ENCODE results near the gene APC.
"Not testable (repeated sequence)": the region's sequence is repeated elsewhere in the genome, so short reads cannot be mapped to it uniquely, and the experiment has no call there.

APC gene

DNA sequence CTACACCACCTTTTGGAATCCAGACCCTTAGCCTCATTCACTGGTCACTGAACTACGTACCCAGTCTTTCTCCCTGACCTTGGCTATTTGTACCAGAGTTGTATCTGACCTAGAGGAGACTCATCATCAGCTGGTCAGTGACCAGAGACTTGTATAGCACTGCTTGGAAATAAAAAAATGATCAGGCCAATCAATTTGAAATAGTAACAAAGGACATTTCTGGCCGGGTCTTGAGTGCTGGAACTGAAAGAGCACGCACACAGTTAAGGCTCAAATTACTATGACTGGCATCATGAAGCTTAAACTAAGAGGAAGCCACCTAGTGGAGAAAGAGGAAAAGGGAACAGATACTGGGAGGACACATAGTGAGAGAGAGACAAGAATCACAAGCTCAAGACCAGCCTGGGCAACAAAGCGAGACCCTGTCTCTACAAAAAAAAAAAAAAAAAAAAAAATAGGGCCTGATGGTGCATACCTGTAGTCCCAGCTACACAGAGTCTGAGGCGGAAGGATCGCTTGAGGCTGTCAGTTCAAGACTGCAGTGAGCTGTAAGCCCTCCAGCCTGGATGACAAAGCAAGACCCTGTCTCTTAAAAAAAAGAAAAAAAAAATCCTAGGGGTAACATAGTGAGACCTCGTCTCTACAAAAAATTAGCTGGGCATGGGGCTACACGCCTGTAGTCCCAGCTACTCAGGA is 110.6 kb downstream of the APC start:
- no peak for DNase-seq (ENCODE audit: extremely low read depth in 1 of 2, low read depth in 1 of 2)

DNA sequence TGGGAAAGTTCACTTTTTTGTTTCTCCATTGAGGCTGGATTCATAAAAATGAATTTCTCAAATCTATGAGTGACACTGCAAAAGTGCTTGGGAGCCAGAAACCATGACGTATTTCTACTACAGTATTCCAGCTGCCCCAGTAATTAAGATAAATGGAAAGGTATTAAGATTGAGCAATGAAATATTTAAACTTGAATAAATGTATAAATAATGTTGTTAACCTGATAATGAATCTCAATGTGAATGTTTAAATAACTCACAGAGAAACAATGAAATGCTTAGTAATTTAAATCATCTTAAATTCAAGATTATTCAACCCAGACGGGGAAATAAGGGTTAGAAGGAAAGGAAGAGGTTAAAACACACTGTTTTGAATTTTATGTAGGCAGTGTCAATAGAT is 112.2 kb downstream of the APC start:
- DNase-seq (ENCODE audit: extremely low read depth in 1 of 2, low read depth in 1 of 2) = no peak

DNA sequence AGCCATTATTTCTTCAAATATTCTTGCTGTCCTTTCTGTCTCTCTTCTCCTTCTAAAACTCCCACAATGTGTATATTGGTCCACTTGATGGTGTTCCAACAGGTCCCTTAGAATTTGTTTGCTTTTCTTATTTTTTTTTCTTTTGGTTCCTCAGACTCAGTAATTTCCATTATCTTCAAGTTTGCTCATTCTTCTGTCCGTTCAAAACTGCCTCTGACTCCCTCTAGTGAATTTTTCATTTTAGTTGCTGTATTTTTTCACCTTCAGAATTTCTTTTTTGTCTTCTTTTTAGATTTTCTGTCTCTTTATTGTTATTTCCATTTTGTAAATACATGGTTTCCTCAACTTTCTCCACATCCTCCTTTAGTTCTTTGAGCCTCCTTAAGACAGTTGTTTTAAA is 117.0 kb downstream of the APC start:
- DNase-seq (ENCODE audit: extremely low read depth in 1 of 2, low read depth in 1 of 2) = no peak

DNA sequence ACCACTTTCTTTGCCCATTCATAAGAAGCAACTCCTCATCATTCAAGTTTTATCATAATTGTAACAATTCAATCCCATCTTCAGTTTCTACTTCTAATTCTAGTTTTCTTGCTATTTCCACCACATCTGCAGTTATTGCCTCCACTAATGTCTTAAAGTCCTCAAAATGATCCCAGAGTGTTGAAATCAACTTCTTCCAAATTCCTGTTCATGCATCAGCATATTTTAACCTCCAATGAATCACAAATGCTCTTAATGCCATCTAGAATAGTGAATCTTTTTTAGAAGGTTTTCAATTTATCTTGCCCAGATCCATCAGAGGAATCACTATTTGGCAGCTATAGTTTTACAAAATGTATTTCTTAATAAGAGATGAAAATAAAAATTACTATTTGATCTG is 120.2 kb downstream of the APC start:
- DNase-seq (ENCODE audit: extremely low read depth in 1 of 2, low read depth in 1 of 2) = no peak

DNA sequence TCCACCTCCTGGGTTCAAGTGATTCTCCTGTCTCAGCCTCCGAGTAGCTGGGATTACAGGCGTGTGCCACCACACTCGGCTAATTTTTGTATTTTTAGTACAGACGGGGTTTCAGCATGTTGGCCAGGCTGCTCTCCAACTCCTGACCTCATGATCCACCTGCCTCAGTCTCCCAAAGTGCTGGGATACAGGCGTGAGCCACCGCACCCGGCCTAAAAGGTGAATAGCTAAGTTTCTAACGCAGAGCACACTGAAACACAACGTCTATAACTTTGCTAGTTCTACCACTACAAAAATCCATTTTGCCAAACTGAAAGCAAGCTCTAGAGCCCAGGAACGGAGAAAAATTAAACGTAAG is 122.9 kb downstream of the APC start:
- not testable (repeated sequence) for DNase-seq (ENCODE audit: extremely low read depth in 1 of 2, low read depth in 1 of 2)

DNA sequence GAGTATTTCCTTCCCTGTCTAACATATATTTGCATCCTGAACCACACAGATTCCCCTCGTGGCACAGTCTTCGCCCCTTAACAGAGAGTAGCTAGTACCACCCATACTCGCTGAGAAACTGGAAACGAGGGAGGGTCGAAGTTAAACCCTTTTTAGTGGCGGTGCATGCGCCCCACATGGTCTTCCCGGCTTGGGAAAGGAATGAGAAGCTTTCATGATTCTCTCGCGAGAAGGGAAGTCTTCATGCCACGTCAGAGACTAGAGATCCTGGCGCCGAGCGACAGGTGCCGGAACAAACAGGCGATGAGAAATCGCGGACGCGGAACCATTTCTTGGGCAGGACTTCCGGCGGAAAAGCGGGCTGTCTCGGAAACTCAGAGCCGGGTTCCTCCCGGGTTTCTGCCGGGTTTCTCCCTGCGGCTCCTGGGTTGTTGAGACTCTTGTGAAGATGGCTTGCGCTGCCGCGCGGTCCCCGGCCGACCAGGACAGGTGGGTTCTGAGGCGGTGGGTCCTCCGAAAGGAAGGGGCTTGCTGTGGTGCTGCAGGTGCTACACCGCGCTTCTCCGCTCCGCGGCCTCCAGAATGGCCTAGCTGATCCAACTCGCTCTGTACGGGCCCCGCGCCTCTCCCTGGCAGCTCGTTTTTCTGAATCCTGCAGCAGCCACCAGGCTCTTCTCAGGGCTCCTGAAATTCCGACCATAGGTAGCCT is 123.4 kb downstream of the APC start, which contains the start of gene SRP19:
Gene SRP19 (plus strand): TSS at position 359 of the 709 bp plus-strand sequence. CDS start 90 bp downstream, at position 449.
- peak; percentile 77 to 85 for DNase-seq (ENCODE audit: extremely low read depth in 1 of 2, low read depth in 1 of 2)

DNA sequence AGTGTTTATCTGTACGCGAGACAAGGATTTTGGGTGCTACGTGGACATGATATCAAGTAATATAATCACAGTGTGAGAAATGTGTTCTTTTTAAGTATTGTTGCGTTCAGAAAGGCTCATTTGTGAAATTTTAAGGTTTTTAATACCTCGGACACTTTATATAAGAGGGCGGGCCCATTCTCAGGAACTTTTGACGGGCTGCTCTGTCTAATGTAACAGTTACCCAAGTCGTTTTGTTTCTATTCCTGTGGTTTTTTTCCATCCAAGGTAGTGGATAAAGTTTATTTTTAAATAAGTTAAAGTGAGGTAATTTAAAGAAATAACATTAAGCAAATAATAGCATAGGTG is 123.9 kb downstream of the APC start:
- no peak for DNase-seq (ENCODE audit: extremely low read depth in 1 of 2, low read depth in 1 of 2)

DNA sequence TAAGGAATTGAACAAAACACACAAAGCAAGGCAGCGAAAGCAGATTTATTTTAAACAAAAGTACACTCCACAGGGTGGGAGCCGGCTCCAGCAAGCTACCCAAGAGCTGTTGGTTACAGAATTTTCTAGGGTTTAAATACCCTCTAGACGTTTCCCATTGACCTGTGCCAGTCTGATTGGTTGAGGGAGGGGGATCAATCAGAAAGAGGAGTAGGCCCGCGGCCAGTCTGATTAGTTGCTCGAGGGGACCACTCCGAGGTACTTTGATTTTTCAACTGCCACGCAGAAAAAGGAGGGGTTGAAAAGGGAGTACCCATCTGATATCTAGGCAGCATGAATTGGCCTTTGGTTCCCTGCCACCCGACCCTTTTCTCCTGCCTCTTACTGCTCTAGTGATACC is 124.4 kb downstream of the APC start:
- DNase-seq (ENCODE audit: extremely low read depth in 1 of 2, low read depth in 1 of 2) = no peak

DNA sequence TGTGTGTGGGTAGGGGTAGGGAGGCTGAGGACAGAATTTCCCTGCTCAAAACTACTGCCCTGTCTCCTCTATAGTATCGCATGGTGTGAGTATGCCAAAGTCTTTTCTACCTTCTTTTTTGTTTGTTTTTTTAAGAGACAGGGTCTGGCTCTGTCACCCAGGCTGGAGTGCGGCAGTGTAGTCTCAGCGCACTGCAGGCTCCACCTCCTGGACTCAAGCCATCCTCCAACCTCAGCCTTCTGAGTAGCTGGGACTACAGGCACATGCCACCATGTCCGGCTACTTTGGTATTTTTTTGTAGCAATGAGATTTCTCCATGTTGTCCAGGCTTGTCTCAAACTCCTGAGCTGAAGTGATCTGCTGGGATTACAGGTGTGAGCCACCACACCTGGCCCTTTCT is 125.9 kb downstream of the APC start:
- DNase-seq (ENCODE audit: extremely low read depth in 1 of 2, low read depth in 1 of 2) = no peak

DNA sequence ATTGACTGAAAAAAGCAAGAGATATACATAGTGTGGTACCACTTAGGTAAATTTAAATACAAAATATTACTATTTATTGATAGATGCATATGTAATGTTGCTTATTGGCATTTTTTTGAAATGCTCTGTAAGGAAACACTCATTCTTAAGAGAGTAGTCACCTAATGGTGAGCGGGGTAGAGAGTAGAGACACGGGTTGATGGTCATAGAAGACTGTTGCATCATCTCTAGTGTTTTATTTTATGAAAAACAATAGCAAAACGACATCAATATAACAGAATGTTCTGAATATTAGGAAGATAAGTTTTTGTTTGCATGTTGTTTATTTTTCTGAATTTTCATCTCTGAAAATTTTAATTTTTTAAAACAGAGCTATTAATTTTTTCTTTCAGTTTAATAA is 127.4 kb downstream of the APC start:
- no peak for DNase-seq (ENCODE audit: extremely low read depth in 1 of 2, low read depth in 1 of 2)

DNA sequence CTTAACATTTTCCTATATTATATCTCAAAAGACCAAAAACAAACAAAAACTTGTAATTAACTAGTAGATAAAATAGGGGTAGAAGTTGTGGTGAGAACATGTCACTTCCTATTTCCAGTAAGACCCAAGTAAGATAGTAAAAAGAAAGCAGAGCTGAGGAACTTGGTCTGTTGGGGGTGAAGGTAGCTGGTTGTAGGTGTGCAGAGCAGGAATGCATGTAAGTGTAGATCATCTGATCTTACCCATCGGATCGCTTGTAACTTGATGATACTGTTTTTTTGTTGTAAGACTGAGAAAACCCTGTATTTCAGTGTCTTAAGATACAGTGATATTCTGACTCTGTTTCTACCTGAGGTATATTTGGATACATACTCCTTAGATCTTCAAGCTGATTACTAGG is 129.1 kb downstream of the APC start:
- DNase-seq (ENCODE audit: extremely low read depth in 1 of 2, low read depth in 1 of 2) = no peak

DNA sequence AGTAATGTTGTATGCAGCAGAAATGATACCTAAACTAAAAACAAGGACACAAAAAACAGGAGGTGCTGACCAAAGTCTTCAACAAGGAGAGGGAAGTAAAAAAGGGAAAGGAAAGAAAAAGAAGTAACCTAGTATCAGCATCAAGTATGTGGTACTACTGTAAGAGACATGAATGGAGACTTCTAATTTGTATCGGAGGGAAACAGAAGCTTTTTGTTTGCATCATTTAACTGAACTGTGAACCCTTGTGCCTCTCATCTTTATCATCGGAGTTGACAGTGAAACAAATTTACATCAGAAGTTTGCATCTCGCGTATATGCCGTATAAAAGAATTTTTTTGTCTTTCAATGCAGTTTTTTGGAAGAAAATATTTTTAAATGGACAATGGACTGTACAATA is 129.7 kb downstream of the APC start:
- DNase-seq (ENCODE audit: extremely low read depth in 1 of 2, low read depth in 1 of 2) = no peak

DNA sequence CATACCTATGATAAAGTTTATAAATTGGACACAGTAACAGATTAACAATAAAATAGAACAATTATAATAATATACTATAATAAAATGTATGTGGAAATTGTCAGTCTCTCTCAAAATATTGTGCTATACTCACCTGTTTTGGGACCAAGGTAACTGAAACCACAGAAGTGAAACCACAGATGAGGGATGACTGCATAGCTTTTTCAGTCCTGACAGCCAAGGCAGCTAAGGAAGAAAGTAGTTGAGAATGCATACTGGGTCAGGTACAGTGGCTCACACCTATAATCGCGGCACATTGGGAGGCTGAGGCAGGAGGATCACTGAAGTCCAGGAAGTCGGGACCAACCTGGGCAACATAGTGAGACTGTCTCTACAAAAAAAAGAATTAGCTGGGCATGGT is 132.3 kb downstream of the APC start:
- DNase-seq (ENCODE audit: extremely low read depth in 1 of 2, low read depth in 1 of 2) = no peak

DNA sequence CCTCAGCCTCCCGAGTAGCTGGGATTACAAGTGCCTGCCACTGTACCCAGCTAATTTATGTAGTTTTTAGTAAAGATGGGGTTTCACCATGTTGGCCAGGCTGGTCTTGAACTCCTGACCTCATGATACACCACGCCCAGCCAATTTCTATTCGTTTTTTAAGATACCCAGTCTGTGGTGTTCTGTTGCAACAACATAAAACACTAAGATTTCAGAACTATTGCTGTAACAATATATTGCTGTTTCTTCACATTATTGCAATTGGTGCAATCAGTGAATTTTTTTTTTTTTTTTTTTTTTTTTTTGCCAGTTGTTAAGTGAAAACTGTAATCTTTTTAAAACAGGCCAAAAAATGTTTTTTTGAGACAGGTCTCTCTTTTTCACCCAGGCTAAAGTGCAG is 133.3 kb downstream of the APC start:
- DNase-seq (ENCODE audit: extremely low read depth in 1 of 2, low read depth in 1 of 2) = no peak

DNA sequence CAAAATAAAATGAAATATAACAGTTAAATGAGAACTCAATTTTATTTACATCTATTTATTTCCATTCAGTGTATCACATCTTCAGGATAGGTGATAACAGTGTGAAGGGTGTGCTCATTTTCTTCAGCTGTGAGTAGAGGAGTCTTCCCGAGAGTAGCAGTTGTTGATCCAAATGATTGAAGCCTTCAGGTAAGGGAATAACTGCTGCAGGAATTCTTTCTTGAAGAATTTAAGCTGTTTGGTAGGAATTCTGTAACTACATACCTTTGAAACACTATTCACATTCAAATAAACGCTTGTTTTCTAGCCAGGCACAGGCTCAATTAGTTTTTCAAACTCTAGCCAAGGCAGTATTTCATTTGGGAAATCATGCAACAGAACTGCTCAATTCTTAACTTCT is 138.7 kb downstream of the APC start:
- DNase-seq (ENCODE audit: extremely low read depth in 1 of 2, low read depth in 1 of 2) = no peak

DNA sequence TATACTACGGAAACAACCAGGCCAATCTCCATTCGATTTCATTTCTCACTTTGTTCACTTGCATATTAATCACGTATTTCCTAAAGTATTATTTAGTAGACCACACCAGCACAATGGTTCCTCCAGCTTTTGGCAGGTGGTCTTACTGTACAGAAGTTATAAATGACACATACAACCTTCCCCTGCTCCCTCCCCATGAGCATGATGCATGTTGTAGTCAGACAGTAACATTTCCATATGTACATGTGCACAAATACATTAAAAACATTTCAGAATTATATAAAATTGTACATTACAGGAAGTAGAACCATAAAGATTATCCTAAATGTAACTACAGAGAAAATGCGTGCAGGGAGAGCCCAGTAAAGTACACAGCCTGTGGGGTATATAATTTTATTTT is 140.4 kb downstream of the APC start:
- DNase-seq (ENCODE audit: extremely low read depth in 1 of 2, low read depth in 1 of 2) = no peak

DNA sequence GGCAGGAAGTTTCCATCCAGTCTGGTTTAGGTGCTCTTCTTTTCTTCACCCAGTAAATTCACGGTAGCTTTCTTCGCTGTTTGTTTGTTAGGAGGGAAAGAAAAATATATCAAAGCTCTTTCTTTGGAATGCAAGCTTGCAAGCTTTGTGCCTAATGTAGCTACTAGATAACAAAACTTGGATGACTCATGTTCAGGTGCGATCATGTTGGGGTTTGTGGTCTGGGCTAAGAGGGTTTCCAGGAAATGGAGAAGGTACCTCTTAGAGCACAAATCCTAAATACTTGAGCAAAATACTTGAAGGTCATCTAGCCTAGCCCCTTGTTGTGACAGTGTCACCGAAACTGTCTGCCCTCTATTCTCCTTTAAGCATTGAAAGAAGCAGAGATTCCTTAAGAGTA is 141.1 kb downstream of the APC start:
- DNase-seq (ENCODE audit: extremely low read depth in 1 of 2, low read depth in 1 of 2) = no peak

DNA sequence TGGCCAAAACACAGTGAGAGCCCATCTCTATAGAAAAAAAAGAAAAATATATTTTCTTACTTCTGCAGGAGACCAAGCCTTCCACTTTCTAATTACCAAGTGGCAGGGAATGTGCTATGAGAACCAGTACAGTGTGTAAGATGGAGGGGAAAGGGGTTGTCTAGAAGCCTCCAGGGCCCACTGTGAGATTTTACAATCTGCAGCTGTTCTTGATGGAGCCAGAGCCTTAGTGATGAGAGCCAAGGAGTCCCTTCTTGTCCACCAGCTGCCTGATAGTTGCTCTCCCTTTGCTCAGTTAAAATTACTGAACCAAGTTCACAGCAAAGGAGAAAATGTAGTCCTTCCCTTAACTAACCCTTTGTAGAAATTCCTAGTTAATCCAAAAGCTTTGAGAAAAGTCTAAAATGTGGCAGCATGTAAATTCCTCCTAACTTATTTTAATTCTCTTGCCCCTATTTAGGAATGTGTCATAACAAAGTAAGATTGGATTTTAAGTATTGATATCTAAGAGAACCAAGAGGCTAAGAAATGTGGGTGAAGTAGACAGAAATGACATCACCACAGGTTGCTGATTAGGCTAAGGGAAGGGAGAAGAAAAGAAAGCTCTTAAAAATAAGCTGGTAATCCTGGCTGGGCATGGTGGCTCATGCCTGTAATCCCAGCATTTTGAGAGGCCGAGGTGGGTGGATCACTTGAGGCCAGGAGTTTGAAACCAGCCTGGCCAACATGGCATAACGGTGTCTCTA is 142.7 kb downstream of the APC start:
- no peak for DNase-seq (ENCODE audit: extremely low read depth in 1 of 2, low read depth in 1 of 2)

DNA sequence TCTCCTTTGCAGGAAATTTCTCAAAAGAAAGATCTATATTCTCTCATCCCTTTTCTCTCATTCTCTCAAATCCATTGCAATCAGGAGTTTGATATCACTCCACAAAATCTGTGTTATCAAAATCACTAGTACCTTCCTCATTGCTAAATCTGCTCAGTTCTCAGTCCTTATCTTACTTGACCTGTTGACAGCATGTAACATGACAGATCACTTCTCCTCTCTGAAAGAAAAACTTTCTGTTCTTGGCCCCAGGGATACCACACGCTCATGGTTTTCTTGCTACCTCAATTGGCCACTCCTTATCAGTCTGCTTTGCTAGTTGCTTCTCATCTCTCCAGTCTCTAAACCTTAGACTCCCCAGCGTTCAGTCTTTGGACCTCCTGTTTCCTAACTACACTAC is 145.5 kb downstream of the APC start:
- DNase-seq (ENCODE audit: extremely low read depth in 1 of 2, low read depth in 1 of 2) = no peak

DNA sequence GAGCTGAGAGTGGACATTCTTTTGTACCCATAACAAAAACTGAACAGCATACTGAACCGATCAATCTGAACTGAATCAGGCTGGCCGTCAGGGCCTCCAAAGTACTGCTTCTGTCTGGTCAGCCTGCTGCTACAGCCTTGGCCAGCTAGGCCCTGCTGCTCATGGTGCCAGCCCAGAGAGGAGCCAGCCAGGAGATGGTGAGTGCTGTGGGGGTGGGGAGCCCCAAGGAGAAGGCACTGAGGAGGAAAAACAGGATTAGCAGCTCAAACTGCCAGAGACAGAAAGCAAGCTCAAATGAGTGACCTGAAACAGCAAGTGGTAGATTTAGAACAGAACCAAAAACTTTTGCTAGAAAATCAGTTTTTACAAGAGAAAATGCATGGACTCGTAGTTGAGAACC is 147.3 kb downstream of the APC start:
- no peak for DNase-seq (ENCODE audit: extremely low read depth in 1 of 2, low read depth in 1 of 2)

DNA sequence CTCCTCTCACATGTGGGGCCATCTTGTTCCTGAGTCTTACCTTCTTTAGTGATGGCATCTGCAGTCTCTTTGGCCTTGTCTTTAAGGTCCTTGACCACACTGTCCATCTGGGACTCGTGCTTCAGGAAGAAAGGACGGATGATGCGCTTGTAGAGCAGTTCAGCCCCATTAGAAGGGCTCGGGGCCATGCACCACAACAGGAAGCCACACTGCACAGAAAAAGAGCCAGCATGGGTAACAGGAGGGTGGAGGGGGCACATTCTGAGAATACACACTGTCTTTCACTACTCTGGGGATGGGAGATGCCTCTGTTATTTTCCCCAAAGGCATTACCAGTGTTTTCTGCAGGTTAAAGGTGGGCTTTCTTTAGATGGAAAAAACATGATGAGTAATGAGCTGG is 149.3 kb downstream of the APC start:
- DNase-seq (ENCODE audit: extremely low read depth in 1 of 2, low read depth in 1 of 2) = no peak

DNA sequence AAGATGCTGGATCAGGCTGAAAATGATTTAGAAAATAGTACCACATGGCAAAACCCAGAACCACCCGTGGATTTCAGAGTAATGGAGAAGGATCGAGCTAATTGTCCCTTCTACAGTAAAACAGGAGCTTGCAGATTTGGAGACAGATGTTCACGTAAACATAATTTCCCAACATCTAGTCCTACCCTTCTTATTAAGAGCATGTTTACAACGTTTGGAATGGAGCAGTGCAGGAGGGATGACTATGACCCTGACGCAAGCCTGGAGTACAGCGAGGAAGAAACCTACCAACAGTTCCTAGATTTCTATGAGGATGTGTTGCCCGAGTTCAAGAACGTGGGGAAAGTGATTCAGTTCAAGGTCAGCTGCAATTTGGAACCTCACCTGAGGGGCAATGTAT is 154.4 kb downstream of the APC start:
- not testable (repeated sequence) for DNase-seq (ENCODE audit: extremely low read depth in 1 of 2, low read depth in 1 of 2)

Measured in activated CD8-positive, alpha-beta memory T cell treated with anti-CD3 and anti-CD28 coated beads for 1 hour (primary cell).